ENCODE data around the gene PLA2G7. TPM values are rescaled to one million over a fixed set of nuclear protein-coding genes. Genes with fewer than 3 reads are reported as not detected.

PLA2G7 gene
- total and polyA plus RNA-seq, 2 of the 4 experiments (the other 2 are of a cell fraction) = not detected

GRCh38 chr6:46687619-46688097 is 47.5 kb downstream of the PLA2G7 start, which contains the start of gene TDRD6:
TSS of gene TDRD6 (plus strand) at chr6:46687885. CDS start at chr6:46688129, 244 bp downstream.
- in situ Hi-C loops (cut with MboI; ENCODE audit: low sequenced_read_pairs) = no loop called here
- no peaks in the 10 kb centered on the region for H3K79me1 ChIP-seq (ENCODE audit: low read depth in 1 of 2, low read length in 2 of 2)
- CTCF ChIA-PET = no interaction called here

More at GRCh38 chr6:46687619-46688097, 47.5 kb downstream of the PLA2G7 start, which contains the start of gene TDRD6:
- Histone ChIP-seq H4K91ac (ENCODE audit: insufficient read depth, low read depth, low read length) (no peak within 1 kb of the TSS), H3K4me3 (ENCODE audit: insufficient read depth, low read depth, low read length) (no peak within 1 kb of the TSS), H2BK5ac (ENCODE audit: low read depth, low read length, poor library complexity, severe bottlenecking) (no peak within 1 kb of the TSS), H3K9me1 (ENCODE audit: insufficient read depth, low read length) (no peaks in the 10 kb centered on the region), H3K56ac (ENCODE audit: extremely low read depth, insufficient read depth, low read length) (no peak within 1 kb of the TSS), H2BK20ac (ENCODE audit: low read depth, low read length) (no peak within 1 kb of the TSS), H3K9me3 (ENCODE audit: control insufficient read depth, insufficient read depth, low read length) (no peaks in the 10 kb centered on the region), H3K36me3 (ENCODE audit: control insufficient read depth, insufficient read depth, low read length) (no peaks in the 10 kb centered on the region), H2AFZ (replicated peaks; ENCODE audit: low read length, poor library complexity) (no peak within 1 kb of the TSS), H3K4ac (ENCODE audit: low read depth, low read length) (no peak within 1 kb of the TSS), H2AK9ac (replicated peaks; ENCODE audit: low read depth, low read length, poor library complexity) (no peak within 1 kb of the TSS), H2BK120ac (ENCODE audit: low read depth, low read length) (no peak within 1 kb of the TSS), H3K4me2 (ENCODE audit: low read depth, low read length) (no peak within 1 kb of the TSS), H3K4me1 (ENCODE audit: control insufficient read depth, insufficient read depth, low read length) (no peaks in the 10 kb centered on the region), H3K27ac (ENCODE audit: insufficient read depth, low read length) (no peak within 1 kb of the TSS), H4K20me1 (ENCODE audit: insufficient read depth, low read length) (no peaks in the 10 kb centered on the region), H3K27me3 (ENCODE audit: control insufficient read depth, insufficient read depth, low read length) (no peaks in the 10 kb centered on the region), H2AK5ac (ENCODE audit: low read depth, low read length) (no peak within 1 kb of the TSS), H4K5ac (ENCODE audit: low read depth, low read length) (no peak within 1 kb of the TSS), H3K18ac (ENCODE audit: low read depth, low read length) (no peak within 1 kb of the TSS), H2BK15ac (ENCODE audit: low read depth, low read length) (no peak within 1 kb of the TSS), H3K9ac (ENCODE audit: low read depth, low read length) (no peak within 1 kb of the TSS), H4K8ac (ENCODE audit: low read depth in 2 of 2, low read length in 2 of 2) (no peak within 1 kb of the TSS), H3K14ac (replicated peaks; ENCODE audit: low read depth, low read length) (no peak within 1 kb of the TSS), H3K23ac (ENCODE audit: low read depth, low read length) (no peak within 1 kb of the TSS)
- BruUV-seq (replicated peaks) = no TSS peak
- no peak for TF ChIP-seq POLR2A (IDR thresholded peaks at IDR 0.05; ENCODE audit: low read depth, low read length)
- no peak for TF ChIP-seq FOS (IDR thresholded peaks at IDR 0.05; ENCODE audit: low read depth, low read length)
- no peak for TF ChIP-seq MAFK (IDR thresholded peaks at IDR 0.05; ENCODE audit: low read depth, low read length)
- ATAC-seq (ENCODE audit: low read depth) (no peak), DNase-seq (no peak)
- dilution Hi-C loops (cut with HindIII; ENCODE audit: low sequenced_read_pairs, unreplicated experiment) (no loop called here), intact Hi-C loops (cut with micrococcal nuclease) (no loop called here)
- POLR2A ChIA-PET (ENCODE audit: unreplicated experiment) = no interaction called here
- WGBS, 2 experiments (ENCODE audit: extremely low coverage in 2 of 2, insufficient read length in 1 of 2) = 89% methylated on average over 15 of the region's 41 CpGs; no CpG with 5 or more reads in 1 of the 2 experiments

Data from IMR-90 (cell line).